GM18858 (cell line): ENCODE data around the gene ZNF735.
"Not testable (repeated sequence)": the region's sequence is repeated elsewhere in the genome, so short reads cannot be mapped to it uniquely, and the experiment has no call there.

Experiments used
- ATAC-seq: cut with Tn5 transposase; IDR thresholded peaks from one replicate; pipeline ENCODE4 v1.9.1; 2021; ENCODE audit not compliant: unreplicated experiment

ZNF735 gene

DNA sequence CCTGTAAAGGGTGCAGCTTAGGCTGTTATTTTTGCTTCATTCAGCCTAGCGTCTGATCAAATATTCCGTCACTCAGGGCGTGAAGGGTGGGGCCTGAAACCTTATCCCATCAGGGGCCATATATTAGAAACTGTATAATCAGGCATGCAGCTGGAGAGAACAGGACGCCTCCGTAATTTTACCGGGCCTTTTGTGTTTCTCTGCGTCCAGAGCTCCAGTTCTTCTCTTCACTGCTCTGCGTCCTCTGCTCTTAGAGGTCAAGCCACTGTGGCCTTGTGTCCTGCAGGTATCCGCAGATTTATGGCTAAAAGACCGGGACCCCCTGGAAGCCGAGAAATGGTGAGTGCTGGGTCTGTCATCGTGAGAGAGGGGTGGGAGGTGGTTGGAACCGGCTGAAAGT, at the start of gene ZNF735:
Gene ZNF735 (plus strand): TSS at position 301 of the 400 bp plus-strand sequence. CDS start 0 bp downstream, at position 301.
- no peak for ATAC-seq

- ATAC-seq, result not testable (repeated sequence)
Measured at GRCh38 chr7:64170974-64171373, 36.0 kb upstream of the ZNF735 start.

DNA sequence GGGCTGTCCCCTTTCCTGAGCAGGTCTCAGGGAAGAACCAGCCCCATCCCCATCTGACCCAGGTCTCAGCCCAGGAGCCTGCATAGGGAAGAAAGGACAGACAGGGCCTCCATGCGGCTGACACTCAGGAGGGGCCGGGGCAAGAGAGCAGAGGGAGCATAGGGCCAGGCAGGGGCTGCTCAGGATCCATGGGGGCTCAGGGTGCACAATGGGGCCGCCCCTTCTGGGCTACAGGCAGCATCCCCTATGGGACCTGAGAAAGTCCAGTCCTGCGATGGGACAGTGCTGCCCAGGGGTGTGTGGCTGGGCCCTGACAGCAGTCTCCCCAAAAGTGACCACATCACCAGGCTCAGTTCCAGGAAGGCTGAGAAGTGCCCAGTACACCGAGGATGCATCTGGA, 32.7 kb upstream of the ZNF735 start:
- no peak for ATAC-seq

- no peak for ATAC-seq
Measured at GRCh38 chr7:64174941-64175340, 32.1 kb upstream of the ZNF735 start.

- no peak for ATAC-seq
Measured at GRCh38 chr7:64180989-64181388, 26.0 kb upstream of the ZNF735 start.

- ATAC-seq, result no peak
Measured at GRCh38 chr7:64181586-64181985, 25.4 kb upstream of the ZNF735 start.

- no peak for ATAC-seq
Measured at GRCh38 chr7:64182036-64182790, 24.8 kb upstream of the ZNF735 start.

GRCh38 chr7:64183126-64183742, 23.8 kb upstream of the ZNF735 start:
- ATAC-seq, result no peak

DNA sequence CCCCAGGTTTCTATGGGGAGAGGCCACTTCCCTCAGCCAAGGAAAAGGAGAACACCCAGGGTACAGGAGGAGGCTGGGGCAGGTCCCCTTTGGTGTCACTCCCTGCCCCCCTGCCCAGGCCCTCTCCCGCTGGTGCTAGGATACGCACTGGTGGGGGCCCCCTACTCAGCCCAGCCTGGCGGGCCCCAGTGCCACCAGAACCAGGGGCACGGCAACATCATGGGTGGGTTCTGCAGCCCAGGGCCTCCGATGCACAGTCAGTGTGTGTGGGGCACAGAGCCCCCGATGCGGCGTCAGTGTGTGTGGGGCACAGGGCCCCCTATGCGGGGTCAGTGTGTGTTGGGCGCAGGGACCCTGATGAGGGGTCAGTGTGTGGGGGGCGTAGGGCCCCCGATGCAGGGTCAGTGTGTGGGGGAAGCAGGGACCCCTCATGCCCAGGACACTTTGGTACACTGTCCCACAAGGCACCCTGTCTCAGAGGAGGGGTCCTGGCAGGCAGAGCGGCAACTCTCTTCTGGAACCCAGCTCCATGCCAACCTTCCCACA, 23.1 kb upstream of the ZNF735 start:
- no peak for ATAC-seq

DNA sequence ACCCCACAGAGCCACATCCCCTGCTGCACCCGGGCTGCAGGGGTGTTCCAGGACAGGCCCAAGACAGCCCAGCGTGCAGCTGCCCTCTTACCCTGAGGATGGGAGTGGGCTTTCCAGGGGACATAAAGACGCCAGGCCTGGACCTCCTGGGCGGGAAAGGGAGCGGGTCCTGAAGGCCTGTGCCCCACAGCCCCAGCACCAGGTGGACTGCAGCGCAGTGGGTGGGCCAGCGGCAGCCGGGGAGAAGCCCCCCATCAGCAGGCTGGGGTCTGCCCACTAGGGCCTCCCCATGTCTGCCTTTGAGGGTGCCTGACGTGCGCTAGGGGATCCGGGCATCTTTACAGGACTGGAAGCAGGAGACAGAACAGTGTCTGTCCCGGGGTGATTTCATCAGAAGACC, 22.6 kb upstream of the ZNF735 start:
- ATAC-seq, result no peak

DNA sequence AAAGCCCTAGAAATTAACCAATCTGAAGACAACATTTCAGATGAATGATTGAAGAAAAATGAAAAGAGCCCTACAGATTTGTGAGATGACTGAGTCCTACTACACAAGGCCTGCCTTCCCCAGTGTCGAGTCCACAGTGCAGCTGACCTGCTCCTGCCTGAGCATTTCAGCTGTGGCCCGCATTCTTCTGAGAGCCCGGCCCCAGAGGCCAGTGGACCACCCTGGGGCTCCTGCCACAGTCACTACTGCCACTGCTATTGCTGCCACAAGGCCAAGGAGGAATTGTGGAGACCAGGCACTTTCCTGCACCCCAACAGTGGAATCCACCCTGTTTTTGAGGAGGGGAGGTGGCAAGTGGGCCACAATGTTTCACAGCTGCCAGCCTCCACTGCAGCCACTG, 19.6 kb upstream of the ZNF735 start:
- no peak for ATAC-seq

GRCh38 chr7:64192148-64192704, 14.8 kb upstream of the ZNF735 start:
- ATAC-seq, result no peak

DNA sequence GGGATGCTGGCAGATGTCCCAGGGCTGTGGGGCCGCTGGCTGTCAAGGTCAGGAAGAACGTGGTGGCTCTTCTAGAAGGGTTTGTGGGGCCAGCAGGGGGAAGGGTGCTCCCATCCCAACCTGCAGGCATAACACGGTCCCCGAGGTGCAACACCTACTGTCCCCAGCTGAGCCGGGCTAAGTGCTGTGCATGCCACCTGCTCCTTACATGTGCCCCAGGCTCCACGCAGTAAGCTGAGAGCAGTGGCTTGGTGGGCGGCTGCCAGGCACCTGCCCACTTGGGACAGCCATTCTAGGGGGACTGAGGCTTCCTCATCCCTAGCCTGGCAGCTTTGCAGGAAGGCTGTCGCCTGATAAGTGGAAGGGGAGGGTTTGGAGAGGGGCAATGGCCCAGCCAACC, 14.2 kb upstream of the ZNF735 start:
- no peak for ATAC-seq

- not testable (repeated sequence) for ATAC-seq
Measured at GRCh38 chr7:64219710-64220298, 12.8 kb downstream of the ZNF735 start.

DNA sequence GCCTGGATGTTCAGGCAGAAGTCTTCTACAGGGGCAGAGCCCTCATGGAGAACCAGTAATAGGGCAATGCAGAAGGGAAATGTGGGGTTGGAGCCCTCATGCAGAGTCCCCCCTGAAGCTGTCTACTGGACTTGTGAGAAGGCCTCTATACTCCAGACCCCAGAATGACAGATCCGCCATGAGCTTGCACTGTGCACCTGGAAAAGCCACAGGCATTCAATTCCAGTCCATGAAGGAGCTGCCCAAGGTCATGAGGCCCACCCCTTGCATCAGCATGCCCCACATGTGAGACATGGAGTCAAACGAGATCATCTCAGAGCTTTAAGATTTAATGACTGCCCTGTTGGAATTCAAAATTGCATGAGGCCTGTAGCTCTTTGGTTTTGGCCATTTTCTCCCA, 16.4 kb downstream of the ZNF735 start:
- ATAC-seq, result no peak

DNA sequence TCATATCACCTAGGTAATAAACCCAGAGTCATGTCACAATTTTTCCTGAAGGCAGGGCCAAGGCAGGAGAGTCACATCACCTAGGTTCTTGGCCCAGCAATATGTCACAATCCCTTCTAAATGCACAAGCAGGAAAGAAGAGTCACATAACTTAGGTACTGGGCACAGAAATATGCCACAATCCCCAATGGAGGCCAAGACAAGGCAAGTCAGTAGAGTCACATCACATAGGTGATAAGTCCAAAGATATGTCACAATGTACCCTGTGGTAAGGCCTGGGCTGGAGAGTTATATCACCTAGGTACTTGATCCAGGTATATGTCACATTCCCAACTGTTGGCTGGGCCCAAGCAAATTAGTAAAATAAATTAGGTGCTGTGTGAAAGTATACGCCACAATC, 21.2 kb downstream of the ZNF735 start, which contains the start of gene ZNF679:
Gene ZNF679 (plus strand): TSS at position 301 of the 400 bp plus-strand sequence. CDS start 20,644 bp downstream, outside the sequence.
- not testable (repeated sequence) for ATAC-seq

GRCh38 chr7:64266341-64266919, 59.4 kb downstream of the ZNF735 start:
- no peak for ATAC-seq
